GM23248 (cell line): ENCODE measurements around the gene ACSM2B.

Experiments
- EZH2 ChIP-seq: fragments of 200-600 bp; sonication (generic); IDR thresholded peaks from 2 replicates; pipeline ENCODE4 v1.6.1; 2018; ENCODE audit warnings: antibody characterized with exemption, mild to moderate bottlenecking; ENCODE audit not compliant: insufficient read depth, poor library complexity, severe bottlenecking
- EZH2phosphoT487 ChIP-seq: fragments of 200-600 bp; sonication (generic); IDR thresholded peaks from 2 replicates; pipeline ENCODE4 v1.6.1; 2018; ENCODE audit warnings: antibody characterized with exemption, moderate library complexity, mild to moderate bottlenecking, low read depth; ENCODE audit not compliant: insufficient read depth

DNA sequence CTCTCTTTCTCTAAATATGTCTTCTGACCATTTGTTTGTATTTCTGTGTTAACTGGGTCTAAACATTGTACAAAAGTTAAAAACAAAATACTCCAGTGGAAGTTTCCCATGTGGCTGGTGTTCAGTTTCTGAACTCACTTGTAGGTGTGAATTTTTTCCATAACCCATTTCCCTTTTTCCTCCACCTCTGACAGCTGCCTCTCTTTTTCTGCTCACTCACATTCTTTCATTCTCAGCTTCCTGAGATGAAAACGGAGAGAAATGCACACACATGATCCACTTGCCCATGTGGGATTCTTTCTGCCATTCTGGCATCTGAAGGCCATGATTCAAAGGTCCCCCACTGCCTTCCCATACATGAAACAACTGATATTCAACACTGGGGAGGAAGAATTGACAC is 41.1 kb upstream of the ACSM2B start:
- TF ChIP-seq EZH2 (no peak), EZH2phosphoT487 (no peak)
